GM18520 (cell line): Measurements from ENCODE around the gene FBP1.
"Not testable (repeated sequence)": the region's sequence is repeated elsewhere in the genome, so short reads cannot be mapped to it uniquely, and the experiment has no call there.

ENCODE experiments used
- ATAC-seq: cut with Tn5 transposase; IDR thresholded peaks from one replicate; pipeline ENCODE4 v1.9.1; 2021; ENCODE audit not compliant: unreplicated experiment

FBP1 gene

GRCh38 chr9:94584555-94584954, 54.8 kb downstream of the FBP1 start:
- ATAC-seq: no peak

- no peak for ATAC-seq
These were observed 57.6 kb downstream of the FBP1 start for GRCh38 chr9:94581728-94582127.

GRCh38 chr9:94577571-94577970, 61.7 kb downstream of the FBP1 start:
- no peak for ATAC-seq

GRCh38 chr9:94577036-94577435, 62.3 kb downstream of the FBP1 start:
- no peak for ATAC-seq

GRCh38 chr9:94576131-94576530, 63.2 kb downstream of the FBP1 start:
- ATAC-seq: no peak

GRCh38 chr9:94568972-94569712, 70.2 kb downstream of the FBP1 start:
- no peak for ATAC-seq

GRCh38 chr9:94568250-94568889, 70.9 kb downstream of the FBP1 start:
- ATAC-seq: no peak

GRCh38 chr9:94567271-94567670, 72.0 kb downstream of the FBP1 start:
- ATAC-seq: no peak

- ATAC-seq: no peak
These were observed 72.8 kb downstream of the FBP1 start for GRCh38 chr9:94566550-94566949.

GRCh38 chr9:94564279-94564678, 75.0 kb downstream of the FBP1 start:
- not testable (repeated sequence) for ATAC-seq

- no peak for ATAC-seq
These were observed 75.8 kb downstream of the FBP1 start for GRCh38 chr9:94563548-94563947.

- ATAC-seq: no peak
These were observed 79.1 kb downstream of the FBP1 start for GRCh38 chr9:94560237-94560636.

GRCh38 chr9:94557376-94557775, 81.9 kb downstream of the FBP1 start:
- ATAC-seq: no peak

- no peak for ATAC-seq
These were observed 84.6 kb downstream of the FBP1 start, which contains the start of gene PCAT7 for GRCh38 chr9:94554439-94555331. Gene PCAT7 (plus strand): TSS chr9:94555083.

- ATAC-seq: no peak
These were observed 85.3 kb downstream of the FBP1 start for GRCh38 chr9:94554078-94554438.
